ENCODE measurements around the gene TYK2. TPM values are rescaled to one million over a fixed set of nuclear protein-coding genes. Genes with fewer than 3 reads are reported as not detected.

The TYK2 gene
- total and polyA plus RNA-seq, 9 of the 15 experiments (the other 6 are each of a cell fraction or from before 2014, with no cell fraction given) = 15.0 to 182 (median 85.9) TPM

- TF ChIP-seq, protein P1, sequence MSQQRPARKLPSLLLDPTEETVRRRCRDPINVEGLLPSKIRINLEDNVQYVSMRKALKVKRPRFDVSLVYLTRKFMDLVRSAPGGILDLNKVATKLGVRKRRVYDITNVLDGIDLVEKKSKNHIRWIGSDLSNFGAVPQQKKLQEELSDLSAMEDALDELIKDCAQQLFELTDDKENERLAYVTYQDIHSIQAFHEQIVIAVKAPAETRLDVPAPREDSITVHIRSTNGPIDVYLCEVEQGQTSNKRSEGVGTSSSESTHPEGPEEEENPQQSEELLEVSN (IDR thresholded peaks at IDR 0.05; ENCODE audit: borderline replicate concordance in 1 of 2, extremely low read depth in 1 of 2, insufficient read depth in 1 of 2, insufficient read length in 1 of 2, low read depth in 1 of 2, low read length in 1 of 2, poor library complexity in 1 of 2, severe bottlenecking in 1 of 2) = peak in 1 of 2 experiments; percentile 71
- TF ChIP-seq ELF1 (tag; IDR thresholded peaks at IDR 0.05) (peak; percentile 69), EGR1 (conservative IDR thresholded peaks at IDR 0.05) (peak; percentile 97), THRAP3 (IDR thresholded peaks at IDR 0.05; ENCODE audit: borderline replicate concordance) (no peak), SRSF3 (IDR thresholded peaks at IDR 0.05; ENCODE audit: insufficient read depth, low read length) (no peak), ZNF766 (CRISPR knock-in tag; conservative IDR thresholded peaks at IDR 0.05) (peak; percentile 68; the same call in 1 of the 2 replicates), MAFG (tag; conservative IDR thresholded peaks at IDR 0.05) (no peak), ZC3H8 (IDR thresholded peaks at IDR 0.05) (no peak; the same call in 1 of the 2 replicates), BRD4 (IDR thresholded peaks at IDR 0.05) (no peak), ZNF778 (CRISPR knock-in tag; IDR thresholded peaks at IDR 0.05) (no peak)
- TF ChIP-seq, protein P2, sequence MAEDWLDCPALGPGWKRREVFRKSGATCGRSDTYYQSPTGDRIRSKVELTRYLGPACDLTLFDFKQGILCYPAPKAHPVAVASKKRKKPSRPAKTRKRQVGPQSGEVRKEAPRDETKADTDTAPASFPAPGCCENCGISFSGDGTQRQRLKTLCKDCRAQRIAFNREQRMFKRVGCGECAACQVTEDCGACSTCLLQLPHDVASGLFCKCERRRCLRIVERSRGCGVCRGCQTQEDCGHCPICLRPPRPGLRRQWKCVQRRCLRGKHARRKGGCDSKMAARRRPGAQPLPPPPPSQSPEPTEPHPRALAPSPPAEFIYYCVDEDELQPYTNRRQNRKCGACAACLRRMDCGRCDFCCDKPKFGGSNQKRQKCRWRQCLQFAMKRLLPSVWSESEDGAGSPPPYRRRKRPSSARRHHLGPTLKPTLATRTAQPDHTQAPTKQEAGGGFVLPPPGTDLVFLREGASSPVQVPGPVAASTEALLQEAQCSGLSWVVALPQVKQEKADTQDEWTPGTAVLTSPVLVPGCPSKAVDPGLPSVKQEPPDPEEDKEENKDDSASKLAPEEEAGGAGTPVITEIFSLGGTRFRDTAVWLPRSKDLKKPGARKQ (CRISPR knock-in tag; IDR thresholded peaks at IDR 0.05) = no peak
- TF ChIP-seq, protein P3, sequence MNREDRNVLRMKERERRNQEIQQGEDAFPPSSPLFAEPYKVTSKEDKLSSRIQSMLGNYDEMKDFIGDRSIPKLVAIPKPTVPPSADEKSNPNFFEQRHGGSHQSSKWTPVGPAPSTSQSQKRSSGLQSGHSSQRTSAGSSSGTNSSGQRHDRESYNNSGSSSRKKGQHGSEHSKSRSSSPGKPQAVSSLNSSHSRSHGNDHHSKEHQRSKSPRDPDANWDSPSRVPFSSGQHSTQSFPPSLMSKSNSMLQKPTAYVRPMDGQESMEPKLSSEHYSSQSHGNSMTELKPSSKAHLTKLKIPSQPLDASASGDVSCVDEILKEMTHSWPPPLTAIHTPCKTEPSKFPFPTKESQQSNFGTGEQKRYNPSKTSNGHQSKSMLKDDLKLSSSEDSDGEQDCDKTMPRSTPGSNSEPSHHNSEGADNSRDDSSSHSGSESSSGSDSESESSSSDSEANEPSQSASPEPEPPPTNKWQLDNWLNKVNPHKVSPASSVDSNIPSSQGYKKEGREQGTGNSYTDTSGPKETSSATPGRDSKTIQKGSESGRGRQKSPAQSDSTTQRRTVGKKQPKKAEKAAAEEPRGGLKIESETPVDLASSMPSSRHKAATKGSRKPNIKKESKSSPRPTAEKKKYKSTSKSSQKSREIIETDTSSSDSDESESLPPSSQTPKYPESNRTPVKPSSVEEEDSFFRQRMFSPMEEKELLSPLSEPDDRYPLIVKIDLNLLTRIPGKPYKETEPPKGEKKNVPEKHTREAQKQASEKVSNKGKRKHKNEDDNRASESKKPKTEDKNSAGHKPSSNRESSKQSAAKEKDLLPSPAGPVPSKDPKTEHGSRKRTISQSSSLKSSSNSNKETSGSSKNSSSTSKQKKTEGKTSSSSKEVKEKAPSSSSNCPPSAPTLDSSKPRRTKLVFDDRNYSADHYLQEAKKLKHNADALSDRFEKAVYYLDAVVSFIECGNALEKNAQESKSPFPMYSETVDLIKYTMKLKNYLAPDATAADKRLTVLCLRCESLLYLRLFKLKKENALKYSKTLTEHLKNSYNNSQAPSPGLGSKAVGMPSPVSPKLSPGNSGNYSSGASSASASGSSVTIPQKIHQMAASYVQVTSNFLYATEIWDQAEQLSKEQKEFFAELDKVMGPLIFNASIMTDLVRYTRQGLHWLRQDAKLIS (CRISPR knock-in tag; IDR thresholded peaks at IDR 0.05) = peak; percentile 93; the same call in 1 of the 2 replicates
- TF ChIP-seq, protein P4, sequence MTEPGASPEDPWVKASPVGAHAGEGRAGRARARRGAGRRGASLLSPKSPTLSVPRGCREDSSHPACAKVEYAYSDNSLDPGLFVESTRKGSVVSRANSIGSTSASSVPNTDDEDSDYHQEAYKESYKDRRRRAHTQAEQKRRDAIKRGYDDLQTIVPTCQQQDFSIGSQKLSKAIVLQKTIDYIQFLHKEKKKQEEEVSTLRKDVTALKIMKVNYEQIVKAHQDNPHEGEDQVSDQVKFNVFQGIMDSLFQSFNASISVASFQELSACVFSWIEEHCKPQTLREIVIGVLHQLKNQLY (CRISPR knock-in tag; conservative IDR thresholded peaks at IDR 0.05) = no peak
- TF ChIP-seq, protein P5, sequence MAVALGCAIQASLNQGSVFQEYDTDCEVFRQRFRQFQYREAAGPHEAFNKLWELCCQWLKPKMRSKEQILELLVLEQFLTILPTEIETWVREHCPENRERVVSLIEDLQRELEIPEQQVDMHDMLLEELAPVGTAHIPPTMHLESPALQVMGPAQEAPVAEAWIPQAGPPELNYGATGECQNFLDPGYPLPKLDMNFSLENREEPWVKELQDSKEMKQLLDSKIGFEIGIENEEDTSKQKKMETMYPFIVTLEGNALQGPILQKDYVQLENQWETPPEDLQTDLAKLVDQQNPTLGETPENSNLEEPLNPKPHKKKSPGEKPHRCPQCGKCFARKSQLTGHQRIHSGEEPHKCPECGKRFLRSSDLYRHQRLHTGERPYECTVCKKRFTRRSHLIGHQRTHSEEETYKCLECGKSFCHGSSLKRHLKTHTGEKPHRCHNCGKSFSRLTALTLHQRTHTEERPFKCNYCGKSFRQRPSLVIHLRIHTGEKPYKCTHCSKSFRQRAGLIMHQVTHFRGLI (CRISPR knock-in tag; IDR thresholded peaks at IDR 0.05) = no peak
- TF ChIP-seq, protein P6, sequence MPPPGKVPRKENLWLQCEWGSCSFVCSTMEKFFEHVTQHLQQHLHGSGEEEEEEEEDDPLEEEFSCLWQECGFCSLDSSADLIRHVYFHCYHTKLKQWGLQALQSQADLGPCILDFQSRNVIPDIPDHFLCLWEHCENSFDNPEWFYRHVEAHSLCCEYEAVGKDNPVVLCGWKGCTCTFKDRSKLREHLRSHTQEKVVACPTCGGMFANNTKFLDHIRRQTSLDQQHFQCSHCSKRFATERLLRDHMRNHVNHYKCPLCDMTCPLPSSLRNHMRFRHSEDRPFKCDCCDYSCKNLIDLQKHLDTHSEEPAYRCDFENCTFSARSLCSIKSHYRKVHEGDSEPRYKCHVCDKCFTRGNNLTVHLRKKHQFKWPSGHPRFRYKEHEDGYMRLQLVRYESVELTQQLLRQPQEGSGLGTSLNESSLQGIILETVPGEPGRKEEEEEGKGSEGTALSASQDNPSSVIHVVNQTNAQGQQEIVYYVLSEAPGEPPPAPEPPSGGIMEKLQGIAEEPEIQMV (tag; conservative IDR thresholded peaks at IDR 0.05; ENCODE audit: low read depth) = no peak
These were observed 36.2 kb upstream of the TYK2 start (continued) for GRCh38 chr19:10416380-10417257.

Measured in K562 (cell line).